D721Med (cell line): ENCODE measurements around the gene LINGO3.

Source experiments
- DNase-seq: peaks from one replicate; pipeline ENCODE4 v3.0.0; 2011; ENCODE audit warnings: low spot score; ENCODE audit not compliant: insufficient read length
- FAIRE-seq: peaks from 2 replicates; lab custom pipeline; 2011; peaks lifted over from hg19 to GRCh38; lab: Jason Lieb, UNC
- CTCF ChIP-seq: IDR thresholded peaks from 2 replicates; pipeline ENCODE4 v1.5.1; 2012; ENCODE audit warnings: mild to moderate bottlenecking, control low read depth; ENCODE audit not compliant: insufficient read depth; ENCODE audit errors: missing control alignments

Gene LINGO3

GRCh38 chr19:2334426-2334825 lies 26.5 kb upstream of the LINGO3 start:
- FAIRE-seq (no peak), DNase-seq (no peak)
- no peak for TF ChIP-seq CTCF

GRCh38 chr19:2333807-2334211 lies 25.9 kb upstream of the LINGO3 start:
- FAIRE-seq (no peak), DNase-seq (no peak)
- no peak for TF ChIP-seq CTCF

GRCh38 chr19:2333027-2333806 lies 25.3 kb upstream of the LINGO3 start:
- TF ChIP-seq CTCF = no peak
- DNase-seq (no peak), FAIRE-seq (no peak)

GRCh38 chr19:2332341-2333026 lies 24.5 kb upstream of the LINGO3 start:
- DNase-seq (no peak), FAIRE-seq (no peak)
- TF ChIP-seq CTCF = no peak

GRCh38 chr19:2331601-2332246 lies 23.8 kb upstream of the LINGO3 start:
- FAIRE-seq = no peak
- no peak for DNase-seq
- TF ChIP-seq CTCF = no peak

GRCh38 chr19:2330632-2331284 lies 22.8 kb upstream of the LINGO3 start:
- DNase-seq (no peak), FAIRE-seq (no peak)
- no peak for TF ChIP-seq CTCF
